Hematopoietic multipotent progenitor cell (in vitro differentiated cells): Measurements from ENCODE around the gene SRCIN1. TPM values are rescaled to one million over a fixed set of nuclear protein-coding genes. Genes with fewer than 3 reads are reported as not detected.
A peak's percentile ranks its signal among the peaks of the same experiment; 100 is the strongest.

Experiments
- DNase-seq, 3 donors: peaks; one replicate each; pipeline ENCODE4 v3.0.0-alpha.2; 2011 to 2015; ENCODE audit warnings: low read depth in 2 of 3, low spot score in 2 of 3
- total RNA-seq: library from RNA; depleted of rRNA; stranded (reverse); fragments of >200 nt; gene quantifications from one replicate; pipeline ENCODE4 v1.2.3, GENCODE V29; 2012

The SRCIN1 gene
- total RNA-seq, 1 donor: under 0.01 TPM

GRCh38 chr17:38583828-38584349, 21.9 kb downstream of the SRCIN1 start:
- DNase-seq: no peak

- no peak for DNase-seq
Observed at GRCh38 chr17:38583176-38583575, 22.6 kb downstream of the SRCIN1 start.

- no peak for DNase-seq
Observed at GRCh38 chr17:38582069-38582468, 23.7 kb downstream of the SRCIN1 start.

GRCh38 chr17:38579934-38580333, 25.8 kb downstream of the SRCIN1 start:
- DNase-seq: peak in 2 of 3 donors; percentile 61 to 62

- DNase-seq: no peak
Observed at GRCh38 chr17:38579083-38579480, 26.7 kb downstream of the SRCIN1 start.

- no peak for DNase-seq
Observed at GRCh38 chr17:38578229-38579082, 27.3 kb downstream of the SRCIN1 start.

GRCh38 chr17:38577645-38578173, 28.0 kb downstream of the SRCIN1 start:
- DNase-seq: no peak

- DNase-seq: no peak
Observed at GRCh38 chr17:38577244-38577643, 28.5 kb downstream of the SRCIN1 start.

GRCh38 chr17:38575781-38576180, 30.0 kb downstream of the SRCIN1 start:
- no peak for DNase-seq

- DNase-seq: no peak
Observed at GRCh38 chr17:38574712-38575111, 31.0 kb downstream of the SRCIN1 start.

GRCh38 chr17:38572669-38573365, 32.9 kb downstream of the SRCIN1 start:
- peak in 1 of 3 donors; percentile 31 for DNase-seq

GRCh38 chr17:38571833-38572668, 33.7 kb downstream of the SRCIN1 start:
- no peak for DNase-seq

- no peak for DNase-seq
Observed at GRCh38 chr17:38569701-38570512, 35.8 kb downstream of the SRCIN1 start.

GRCh38 chr17:38568845-38569510, 36.8 kb downstream of the SRCIN1 start:
- DNase-seq: no peak

GRCh38 chr17:38568274-38568673, 37.5 kb downstream of the SRCIN1 start:
- DNase-seq: no peak

- DNase-seq: no peak
Observed at GRCh38 chr17:38567350-38567749, 38.4 kb downstream of the SRCIN1 start.

GRCh38 chr17:38566666-38567031, 39.1 kb downstream of the SRCIN1 start:
- no peak for DNase-seq

- DNase-seq: no peak
Observed at GRCh38 chr17:38565853-38566665, 39.7 kb downstream of the SRCIN1 start.
